K562 (cell line): ENCODE data around the gene NPAS2.

Experiments
- FOXP1 ChIP-seq: sonication (generic); formaldehyde crosslinking; IDR thresholded peaks from 2 replicates; pipeline ENCODE4 v1.8.0; 2022; ENCODE audit warnings: mild to moderate bottlenecking, missing genetic modification reagents
- JUN ChIP-seq, 2 experiments: sonication (generic) in 1 of 2; formaldehyde crosslinking in 1 of 2; IDR thresholded peaks; 2 replicates each; pipeline versions ENCODE4 v1.6.1 to v1.8.0; 2012 to 2022; ENCODE audit warnings: borderline replicate concordance in 2 of 2, mild to moderate bottlenecking in 2 of 2, improper control_type of control experiment in 1 of 2, low read depth in 1 of 2, low read length in 1 of 2, missing genetic modification reagents in 1 of 2
- MXI1 ChIP-seq: IDR thresholded peaks from 2 replicates; pipeline ENCODE4 v1.6.1; 2011; ENCODE audit warnings: low read depth, mild to moderate bottlenecking, improper control_type of control experiment, low read length
- TF ChIP-seq, protein P1 (sequence below): fragments of 450-650 bp; IDR thresholded peaks from 2 replicates; pipeline ENCODE4 v1.7.1; 2018; ENCODE audit warnings: mild to moderate bottlenecking, low read depth; ENCODE audit not compliant: partially characterized antibody
- TF ChIP-seq, protein P2 (sequence below), 2 experiments: fragments of 450-650 bp; formaldehyde crosslinking in 1 of 2; IDR thresholded peaks; 2 replicates each; pipeline versions ENCODE4 v1.4.0 to v1.6.1; 2014 to 2020; ENCODE audit warnings: mild to moderate bottlenecking in 2 of 2, borderline replicate concordance in 1 of 2, low read depth in 1 of 2
- TF ChIP-seq, protein P3 (sequence below): sonication (generic); formaldehyde crosslinking; IDR thresholded peaks from 2 replicates; pipeline ENCODE4 v1.8.1; 2023; ENCODE audit warnings: mild to moderate bottlenecking, missing genetic modification reagents
- TF ChIP-seq, protein P4 (sequence below), 3 experiments: IDR thresholded peaks in 2 of 3; conservative IDR thresholded peaks in 1 of 3; 2 replicates each; pipeline ENCODE4 v1.5.1; 2011 to 2012; ENCODE audit warnings: low read length in 3 of 3, mild to moderate bottlenecking in 3 of 3, control low read depth in 2 of 3, improper control_type of control experiment in 1 of 3, inconsistent platforms in 1 of 3, low read depth in 1 of 3, mixed read lengths in 1 of 3, moderate library complexity in 1 of 3; ENCODE audit not compliant: insufficient read depth in 2 of 3

DNA sequence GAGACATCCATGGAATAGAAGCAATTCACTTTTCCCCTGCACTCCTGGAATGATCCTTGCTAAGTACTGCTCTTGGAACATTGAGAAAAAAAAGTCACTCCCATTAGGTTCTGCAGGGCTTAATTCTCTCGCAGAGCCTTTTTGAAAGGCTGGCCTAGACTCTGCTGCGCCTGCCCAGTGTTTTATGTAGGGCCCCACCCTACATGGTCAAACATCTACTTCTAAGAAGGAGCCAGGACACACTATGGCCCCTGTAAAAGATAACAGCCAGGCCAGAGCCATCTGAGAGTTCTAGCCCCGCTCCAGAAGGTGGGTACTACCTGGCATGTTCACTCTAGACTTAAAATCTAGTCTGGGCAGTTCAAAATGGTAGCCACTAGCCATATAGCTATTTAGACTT, 30.6 kb upstream of the NPAS2 start:
- TF ChIP-seq FOXP1 (CRISPR knock-in tag) (no peak), JUN (IDR thresholded peaks at IDR 0.05; ENCODE audit: borderline replicate concordance, low read depth, low read length) (no peak), JUN (CRISPR knock-in tag; IDR thresholded peaks at IDR 0.05; ENCODE audit: borderline replicate concordance) (no peak), MXI1 (no peak)
- TF ChIP-seq, protein P1, sequence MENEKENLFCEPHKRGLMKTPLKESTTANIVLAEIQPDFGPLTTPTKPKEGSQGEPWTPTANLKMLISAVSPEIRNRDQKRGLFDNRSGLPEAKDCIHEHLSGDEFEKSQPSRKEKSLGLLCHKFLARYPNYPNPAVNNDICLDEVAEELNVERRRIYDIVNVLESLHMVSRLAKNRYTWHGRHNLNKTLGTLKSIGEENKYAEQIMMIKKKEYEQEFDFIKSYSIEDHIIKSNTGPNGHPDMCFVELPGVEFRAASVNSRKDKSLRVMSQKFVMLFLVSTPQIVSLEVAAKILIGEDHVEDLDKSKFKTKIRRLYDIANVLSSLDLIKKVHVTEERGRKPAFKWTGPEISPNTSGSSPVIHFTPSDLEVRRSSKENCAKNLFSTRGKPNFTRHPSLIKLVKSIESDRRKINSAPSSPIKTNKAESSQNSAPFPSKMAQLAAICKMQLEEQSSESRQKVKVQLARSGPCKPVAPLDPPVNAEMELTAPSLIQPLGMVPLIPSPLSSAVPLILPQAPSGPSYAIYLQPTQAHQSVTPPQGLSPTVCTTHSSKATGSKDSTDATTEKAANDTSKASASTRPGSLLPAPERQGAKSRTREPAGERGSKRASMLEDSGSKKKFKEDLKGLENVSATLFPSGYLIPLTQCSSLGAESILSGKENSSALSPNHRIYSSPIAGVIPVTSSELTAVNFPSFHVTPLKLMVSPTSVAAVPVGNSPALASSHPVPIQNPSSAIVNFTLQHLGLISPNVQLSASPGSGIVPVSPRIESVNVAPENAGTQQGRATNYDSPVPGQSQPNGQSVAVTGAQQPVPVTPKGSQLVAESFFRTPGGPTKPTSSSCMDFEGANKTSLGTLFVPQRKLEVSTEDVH: no peak
- TF ChIP-seq, protein P2, sequence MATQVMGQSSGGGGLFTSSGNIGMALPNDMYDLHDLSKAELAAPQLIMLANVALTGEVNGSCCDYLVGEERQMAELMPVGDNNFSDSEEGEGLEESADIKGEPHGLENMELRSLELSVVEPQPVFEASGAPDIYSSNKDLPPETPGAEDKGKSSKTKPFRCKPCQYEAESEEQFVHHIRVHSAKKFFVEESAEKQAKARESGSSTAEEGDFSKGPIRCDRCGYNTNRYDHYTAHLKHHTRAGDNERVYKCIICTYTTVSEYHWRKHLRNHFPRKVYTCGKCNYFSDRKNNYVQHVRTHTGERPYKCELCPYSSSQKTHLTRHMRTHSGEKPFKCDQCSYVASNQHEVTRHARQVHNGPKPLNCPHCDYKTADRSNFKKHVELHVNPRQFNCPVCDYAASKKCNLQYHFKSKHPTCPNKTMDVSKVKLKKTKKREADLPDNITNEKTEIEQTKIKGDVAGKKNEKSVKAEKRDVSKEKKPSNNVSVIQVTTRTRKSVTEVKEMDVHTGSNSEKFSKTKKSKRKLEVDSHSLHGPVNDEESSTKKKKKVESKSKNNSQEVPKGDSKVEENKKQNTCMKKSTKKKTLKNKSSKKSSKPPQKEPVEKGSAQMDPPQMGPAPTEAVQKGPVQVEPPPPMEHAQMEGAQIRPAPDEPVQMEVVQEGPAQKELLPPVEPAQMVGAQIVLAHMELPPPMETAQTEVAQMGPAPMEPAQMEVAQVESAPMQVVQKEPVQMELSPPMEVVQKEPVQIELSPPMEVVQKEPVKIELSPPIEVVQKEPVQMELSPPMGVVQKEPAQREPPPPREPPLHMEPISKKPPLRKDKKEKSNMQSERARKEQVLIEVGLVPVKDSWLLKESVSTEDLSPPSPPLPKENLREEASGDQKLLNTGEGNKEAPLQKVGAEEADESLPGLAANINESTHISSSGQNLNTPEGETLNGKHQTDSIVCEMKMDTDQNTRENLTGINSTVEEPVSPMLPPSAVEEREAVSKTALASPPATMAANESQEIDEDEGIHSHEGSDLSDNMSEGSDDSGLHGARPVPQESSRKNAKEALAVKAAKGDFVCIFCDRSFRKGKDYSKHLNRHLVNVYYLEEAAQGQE (IDR thresholded peaks at IDR 0.05; ENCODE audit: borderline replicate concordance): no peak
- TF ChIP-seq, protein P2 (CRISPR knock-in tag; IDR thresholded peaks at IDR 0.05; ENCODE audit: low read depth): no peak
- TF ChIP-seq, protein P3, sequence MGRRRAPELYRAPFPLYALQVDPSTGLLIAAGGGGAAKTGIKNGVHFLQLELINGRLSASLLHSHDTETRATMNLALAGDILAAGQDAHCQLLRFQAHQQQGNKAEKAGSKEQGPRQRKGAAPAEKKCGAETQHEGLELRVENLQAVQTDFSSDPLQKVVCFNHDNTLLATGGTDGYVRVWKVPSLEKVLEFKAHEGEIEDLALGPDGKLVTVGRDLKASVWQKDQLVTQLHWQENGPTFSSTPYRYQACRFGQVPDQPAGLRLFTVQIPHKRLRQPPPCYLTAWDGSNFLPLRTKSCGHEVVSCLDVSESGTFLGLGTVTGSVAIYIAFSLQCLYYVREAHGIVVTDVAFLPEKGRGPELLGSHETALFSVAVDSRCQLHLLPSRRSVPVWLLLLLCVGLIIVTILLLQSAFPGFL: no peak
- TF ChIP-seq, protein P4, sequence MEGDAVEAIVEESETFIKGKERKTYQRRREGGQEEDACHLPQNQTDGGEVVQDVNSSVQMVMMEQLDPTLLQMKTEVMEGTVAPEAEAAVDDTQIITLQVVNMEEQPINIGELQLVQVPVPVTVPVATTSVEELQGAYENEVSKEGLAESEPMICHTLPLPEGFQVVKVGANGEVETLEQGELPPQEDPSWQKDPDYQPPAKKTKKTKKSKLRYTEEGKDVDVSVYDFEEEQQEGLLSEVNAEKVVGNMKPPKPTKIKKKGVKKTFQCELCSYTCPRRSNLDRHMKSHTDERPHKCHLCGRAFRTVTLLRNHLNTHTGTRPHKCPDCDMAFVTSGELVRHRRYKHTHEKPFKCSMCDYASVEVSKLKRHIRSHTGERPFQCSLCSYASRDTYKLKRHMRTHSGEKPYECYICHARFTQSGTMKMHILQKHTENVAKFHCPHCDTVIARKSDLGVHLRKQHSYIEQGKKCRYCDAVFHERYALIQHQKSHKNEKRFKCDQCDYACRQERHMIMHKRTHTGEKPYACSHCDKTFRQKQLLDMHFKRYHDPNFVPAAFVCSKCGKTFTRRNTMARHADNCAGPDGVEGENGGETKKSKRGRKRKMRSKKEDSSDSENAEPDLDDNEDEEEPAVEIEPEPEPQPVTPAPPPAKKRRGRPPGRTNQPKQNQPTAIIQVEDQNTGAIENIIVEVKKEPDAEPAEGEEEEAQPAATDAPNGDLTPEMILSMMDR (IDR thresholded peaks at IDR 0.05 in 2 of 3, conservative IDR thresholded peaks at IDR 0.05 in 1 of 3; ENCODE audit: insufficient read depth in 2 of 3, low read depth in 1 of 3, low read length in 3 of 3): no peak
